Activated T-helper 1 cell treated with anti-CD3 and anti-CD28 coated beads, Interleukin-2, amount 50 U/mL, for 16 hours (primary cell): ENCODE measurements around the gene MTA1.

Source experiments
- DNase-seq, 2 donors: peaks; one replicate each; pipeline ENCODE4 v3.0.0-alpha.2; 2020; ENCODE audit warnings: low read depth in 1 of 2, low spot score in 1 of 2

Gene MTA1

GRCh38 chr14:105474483-105475268 lies 55.0 kb downstream of the MTA1 start, which contains the start of gene CRIP2:
TSS of gene CRIP2 (plus strand) at chr14:105474821. CDS start at chr14:105474863, 42 bp downstream.
- DNase-seq: no peak

DNA sequence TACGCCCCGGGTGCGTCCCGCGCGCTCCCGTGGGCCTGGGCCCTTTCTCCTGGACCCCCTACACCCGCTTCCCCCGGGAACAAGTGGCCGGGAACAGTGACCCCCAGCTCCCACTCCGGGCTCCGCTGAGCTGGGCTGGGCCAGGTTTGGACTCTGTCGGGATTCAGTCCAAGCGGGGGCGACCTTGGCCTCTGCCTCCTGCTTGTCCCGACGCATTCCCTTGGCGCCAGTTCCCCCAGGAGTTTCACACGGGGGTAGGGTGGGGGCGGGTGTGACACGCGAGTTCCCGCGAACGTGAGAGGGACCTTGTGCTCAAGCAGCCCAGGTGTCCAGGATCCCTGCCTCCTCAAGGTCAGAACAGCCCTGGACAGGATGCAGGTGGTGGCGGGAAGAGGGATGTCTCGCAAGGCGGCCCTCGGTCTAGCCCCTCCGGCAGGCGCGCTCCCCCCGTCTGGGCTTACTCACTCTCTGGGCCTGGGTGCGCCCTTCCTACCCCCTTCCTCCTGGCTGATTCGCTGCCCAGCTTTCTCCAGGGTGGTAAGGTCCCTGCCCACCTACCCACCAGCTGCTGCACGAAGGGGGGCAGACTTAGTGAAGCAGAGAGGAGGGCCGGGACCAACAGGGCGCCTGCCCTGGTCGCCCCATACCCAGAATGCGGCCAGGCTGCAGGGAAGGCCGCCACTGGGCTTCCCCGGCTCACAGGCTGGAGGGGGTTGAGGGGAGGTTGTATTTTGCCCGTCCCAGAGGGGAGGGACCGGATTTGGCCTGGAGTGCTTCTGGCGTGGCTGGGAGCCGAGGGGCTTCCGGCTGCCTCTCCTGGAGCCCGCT lies 55.9 kb downstream of the MTA1 start:
- DNase-seq: no peak

GRCh38 chr14:105476097-105476830 lies 56.6 kb downstream of the MTA1 start:
- DNase-seq: no peak

GRCh38 chr14:105476831-105477659 lies 57.4 kb downstream of the MTA1 start:
- no peak for DNase-seq

GRCh38 chr14:105477660-105478397 lies 58.2 kb downstream of the MTA1 start:
- no peak for DNase-seq

DNA sequence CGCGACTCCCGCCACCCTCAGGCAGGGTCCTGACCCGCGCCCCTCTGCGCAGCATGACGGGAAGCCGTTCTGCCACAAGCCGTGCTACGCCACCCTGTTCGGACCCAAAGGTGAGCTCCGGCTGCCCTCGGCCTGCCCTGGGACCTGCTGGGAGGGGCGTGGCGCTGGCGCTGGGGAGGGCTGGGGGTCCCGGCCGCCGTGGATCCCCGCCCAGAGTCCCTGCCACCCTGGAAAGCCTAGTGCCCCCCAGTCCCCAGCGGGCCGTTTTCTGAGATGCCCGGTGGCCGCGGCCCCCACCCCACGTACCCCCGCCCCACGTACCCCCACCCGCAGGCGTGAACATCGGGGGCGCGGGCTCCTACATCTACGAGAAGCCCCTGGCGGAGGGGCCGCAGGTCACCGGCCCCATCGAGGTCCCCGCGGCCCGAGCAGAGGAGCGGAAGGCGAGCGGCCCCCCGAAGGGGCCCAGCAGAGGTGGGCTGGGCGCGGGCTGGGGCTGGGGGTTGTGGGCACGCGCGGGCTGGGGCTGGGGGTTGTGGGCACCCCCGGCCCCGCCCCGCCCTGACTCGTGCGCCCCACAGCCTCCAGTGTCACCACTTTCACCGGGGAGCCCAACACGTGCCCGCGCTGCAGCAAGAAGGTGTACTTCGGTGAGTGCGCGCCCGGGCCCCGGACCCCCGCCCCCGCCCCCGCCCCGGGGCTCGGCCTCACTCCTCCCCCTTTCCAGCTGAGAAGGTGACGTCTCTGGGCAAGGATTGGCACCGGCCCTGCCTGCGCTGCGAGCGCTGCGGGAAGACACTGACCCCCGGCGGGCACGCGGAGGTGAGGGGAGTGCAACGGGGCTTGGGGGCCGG lies 59.0 kb downstream of the MTA1 start:
- DNase-seq: no peak

DNA sequence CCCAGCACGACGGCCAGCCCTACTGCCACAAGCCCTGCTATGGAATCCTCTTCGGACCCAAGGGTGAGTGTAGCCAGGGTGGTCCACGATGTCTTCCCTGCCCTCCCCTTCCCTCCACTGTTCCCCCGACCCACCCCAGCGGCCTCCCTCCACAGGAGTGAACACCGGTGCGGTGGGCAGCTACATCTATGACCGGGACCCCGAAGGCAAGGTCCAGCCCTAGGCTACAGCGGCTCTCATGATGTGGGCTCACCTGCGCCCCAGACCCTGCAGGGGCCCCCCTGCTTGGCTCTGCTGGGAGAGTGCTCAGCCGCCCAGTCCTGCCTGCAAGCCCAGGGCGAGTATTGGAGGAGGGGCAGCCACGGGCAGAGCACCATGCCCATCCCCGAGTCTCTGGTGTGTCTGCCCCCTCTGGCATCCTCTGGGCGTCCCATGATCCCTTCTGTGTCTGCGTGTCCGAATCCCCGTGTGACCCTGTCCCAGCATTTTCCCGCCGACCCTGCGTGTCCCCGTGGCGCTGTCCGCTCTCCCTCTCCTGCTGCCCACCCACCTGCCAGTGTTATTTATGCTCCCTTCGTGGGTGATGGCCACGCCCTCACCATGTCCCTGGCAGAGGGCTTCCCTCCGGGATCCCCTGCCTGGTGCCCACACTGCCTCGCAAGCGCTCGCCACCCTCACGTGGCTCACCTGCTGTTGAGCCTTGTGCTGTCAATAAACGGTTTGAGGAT lies 60.0 kb downstream of the MTA1 start:
- no peak for DNase-seq

DNA sequence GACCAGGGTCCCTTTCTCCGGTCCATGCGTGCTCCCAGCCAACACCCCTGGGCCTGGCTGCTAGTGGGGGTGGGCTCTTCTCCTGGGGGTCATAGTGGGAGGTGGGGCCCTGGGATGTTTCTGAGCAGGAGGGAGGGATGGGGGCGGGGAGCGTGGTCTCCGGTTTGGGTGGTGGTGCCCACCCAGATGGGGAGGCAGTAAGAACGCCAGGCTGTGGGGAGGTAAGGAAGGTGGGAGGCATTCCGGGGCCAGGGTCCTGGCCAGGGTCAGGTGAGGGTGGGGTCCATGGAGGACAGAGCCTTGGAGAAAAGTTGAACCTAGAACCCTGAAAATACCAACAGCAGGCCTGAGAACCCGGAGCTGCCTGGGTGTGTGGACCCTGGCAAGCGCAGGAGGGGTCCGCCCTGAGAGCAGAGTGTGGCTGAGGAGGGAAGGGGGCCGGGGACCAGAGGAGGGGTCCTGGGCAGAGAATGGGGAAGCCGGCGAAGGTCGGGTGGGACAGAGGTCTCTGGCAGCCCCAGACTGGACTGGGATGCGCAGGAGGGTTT lies 60.6 kb downstream of the MTA1 start:
- DNase-seq: no peak

GRCh38 chr14:105480807-105481801 lies 61.5 kb downstream of the MTA1 start:
- peak; percentile 84 to 85 for DNase-seq

DNA sequence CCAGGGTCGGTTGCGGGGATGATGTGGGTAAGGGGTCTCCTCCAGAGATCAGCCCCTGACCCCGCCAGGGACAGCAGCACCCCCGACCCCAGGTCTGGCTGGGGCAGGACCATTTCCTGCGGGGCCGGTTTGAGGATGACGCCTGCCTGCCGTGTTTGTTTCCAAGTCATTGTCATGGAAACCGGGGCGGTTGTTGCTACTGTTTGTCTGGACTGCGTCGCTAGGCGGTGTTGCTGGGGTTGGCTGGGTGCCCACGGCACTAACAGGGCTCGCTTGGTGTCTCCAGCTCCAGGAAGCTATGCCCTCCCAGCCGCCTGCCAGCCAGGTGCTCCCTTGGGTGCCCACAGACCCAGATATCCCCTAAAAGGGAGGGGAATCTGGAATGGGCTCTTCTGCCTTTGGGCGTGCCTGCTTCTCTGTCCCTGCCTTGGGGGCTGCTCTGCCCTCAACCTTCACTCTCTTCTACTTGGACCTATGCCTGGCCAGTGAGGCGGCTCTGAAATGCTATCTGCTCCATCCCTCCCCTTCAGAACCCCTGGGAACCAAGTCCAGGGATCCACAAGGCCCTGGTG lies 62.3 kb downstream of the MTA1 start:
- DNase-seq: peak; percentile 86 to 87

DNA sequence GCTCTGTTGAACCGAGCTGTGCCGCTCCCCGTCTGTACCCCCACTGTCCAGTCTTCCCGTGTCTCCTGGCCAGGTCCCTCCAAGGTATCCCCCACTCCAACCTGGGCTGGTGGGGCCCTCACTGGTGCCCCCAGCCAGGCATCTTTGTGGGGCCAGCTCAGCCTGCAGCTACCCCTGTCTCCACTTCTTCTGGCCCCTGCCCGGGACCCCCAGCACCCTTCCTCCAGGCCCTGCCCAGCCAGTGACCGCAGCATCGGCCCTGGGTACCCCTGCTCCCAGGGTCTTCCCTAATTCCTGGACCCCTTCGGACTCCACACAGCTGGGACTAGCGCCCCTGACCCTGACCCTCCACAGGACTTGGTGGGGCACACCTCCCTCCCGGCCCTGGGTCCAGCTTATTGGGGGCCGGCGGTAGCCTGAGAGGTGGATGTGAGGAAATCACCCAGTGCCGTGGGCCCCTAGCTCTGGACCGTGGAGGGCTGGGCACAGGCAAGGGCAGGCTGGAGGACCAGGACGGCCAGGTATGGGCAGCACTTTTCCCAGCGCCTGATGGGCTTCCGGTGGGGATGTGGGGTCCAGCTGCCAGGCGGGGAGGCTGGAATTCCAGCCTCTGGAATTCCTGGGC lies 63.0 kb downstream of the MTA1 start:
- no peak for DNase-seq

DNA sequence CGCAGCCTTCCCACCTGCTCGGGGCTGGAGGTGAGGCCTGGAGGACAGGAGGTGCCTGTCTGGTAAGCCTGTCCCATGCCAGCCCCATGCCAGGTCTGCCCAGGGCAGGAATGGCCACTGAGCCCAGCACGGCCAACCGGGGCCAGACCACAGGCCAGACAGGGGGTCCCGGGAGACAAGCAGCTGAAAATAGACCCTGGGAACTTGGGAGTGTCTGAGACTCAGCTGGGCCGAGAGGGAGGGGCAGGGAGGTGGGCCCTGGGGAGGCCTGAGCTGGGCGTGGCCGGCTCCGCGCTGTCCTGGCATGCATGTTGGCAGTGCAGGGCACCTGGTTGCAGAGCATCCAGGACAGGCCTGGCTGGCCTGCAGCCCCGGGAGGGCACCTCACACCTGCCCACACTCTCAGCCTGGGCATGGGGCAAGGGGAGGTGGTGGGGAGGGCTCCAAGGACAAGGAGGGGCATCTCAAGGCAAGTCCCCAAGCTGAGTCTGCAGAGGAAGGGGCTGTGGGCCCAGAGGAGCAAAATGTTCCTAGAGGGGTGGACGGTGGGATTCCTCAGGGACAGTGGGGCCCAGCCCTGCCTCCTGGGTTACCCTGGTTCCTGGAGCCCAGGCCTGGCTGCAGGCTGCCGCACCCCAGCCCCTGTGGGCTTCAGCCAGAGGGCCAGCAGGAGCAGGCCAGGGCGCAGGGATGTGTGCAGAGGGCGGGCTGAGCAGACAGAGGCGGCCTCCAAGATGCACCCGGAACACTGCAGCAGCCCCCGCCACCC lies 63.9 kb downstream of the MTA1 start:
- DNase-seq: no peak

DNA sequence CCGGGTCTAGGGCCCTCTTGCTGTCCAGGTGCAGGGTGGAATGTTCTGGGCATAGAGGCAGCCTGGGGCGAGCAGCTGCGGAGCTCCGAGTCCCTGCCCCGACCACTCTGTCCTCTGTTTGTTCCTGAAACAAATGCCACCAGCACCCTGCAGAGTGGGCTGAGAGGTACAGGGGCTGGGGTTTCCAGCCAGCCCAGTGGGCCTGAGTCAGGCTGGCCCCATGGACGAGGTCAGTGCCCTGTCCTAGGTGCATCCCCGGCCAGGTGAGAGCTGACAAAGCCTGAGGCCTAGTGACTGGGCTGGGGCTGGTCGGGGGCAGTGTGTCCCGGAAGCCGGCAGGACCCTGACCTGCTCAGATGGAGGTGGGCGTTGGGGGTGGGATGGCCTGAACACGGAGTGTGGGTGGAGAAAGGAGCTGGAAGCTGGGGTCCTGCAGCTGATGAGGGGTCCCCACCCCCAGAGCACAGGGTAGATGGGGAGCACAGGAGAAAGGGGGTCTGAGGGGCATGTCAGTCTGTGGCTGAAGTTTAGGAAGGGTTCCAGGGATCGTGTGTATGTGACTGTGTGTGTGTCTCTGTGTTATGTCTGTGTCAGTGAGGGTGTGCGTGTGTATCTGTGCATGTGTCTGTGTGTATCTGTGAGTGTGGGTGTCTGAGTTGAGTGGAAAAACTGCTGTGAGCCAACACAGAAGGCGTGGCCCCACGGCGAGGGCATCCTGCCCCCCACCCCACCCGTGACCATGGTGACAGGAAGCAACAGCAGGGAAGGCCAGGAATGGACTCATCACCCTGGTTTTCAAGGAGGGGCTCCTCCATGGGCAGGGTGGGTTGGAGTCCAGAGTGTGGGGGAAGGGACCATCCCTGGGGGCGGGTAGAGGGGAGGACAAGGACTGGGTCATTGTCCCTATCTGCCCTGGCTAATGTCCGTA lies 64.7 kb downstream of the MTA1 start:
- no peak for DNase-seq

DNA sequence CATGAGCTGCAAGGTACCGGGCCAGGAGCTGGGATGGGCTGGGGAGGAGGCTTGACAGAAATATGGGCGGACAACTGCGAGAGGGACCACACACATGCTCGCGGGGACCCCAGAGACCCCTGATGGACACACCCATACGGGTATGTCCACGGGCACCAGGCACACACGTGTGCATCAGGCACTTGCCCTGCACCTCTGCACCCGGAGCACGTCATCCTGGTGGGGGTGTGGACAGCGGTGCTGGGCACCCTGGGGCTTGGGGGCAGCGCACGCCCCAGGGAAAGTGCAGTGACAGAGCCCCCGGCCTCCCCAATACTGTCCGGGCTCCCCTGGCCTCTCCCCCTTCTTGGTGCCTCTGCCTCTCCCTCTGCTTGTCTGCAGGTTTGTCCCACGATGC lies 65.4 kb downstream of the MTA1 start:
- no peak for DNase-seq
